K562 (cell line): Measurements from ENCODE around the gene NEDD4L. TPM values are rescaled to one million over a fixed set of nuclear protein-coding genes. Genes with fewer than 3 reads are reported as not detected.

Source experiments
- BCLAF1 ChIP-seq, 2 experiments: fragments of 450-650 bp in 1 of 2; IDR thresholded peaks; 2 replicates each; pipeline ENCODE4 v1.6.1; 2011 to 2017; ENCODE audit warnings: low read depth in 2 of 2, antibody characterized with exemption in 1 of 2, borderline replicate concordance in 1 of 2, low read length in 1 of 2, mild to moderate bottlenecking in 1 of 2, mixed read lengths in 1 of 2; ENCODE audit not compliant: control insufficient read depth in 1 of 2
- CHD2 ChIP-seq: IDR thresholded peaks from 2 replicates; pipeline ENCODE4 v1.6.1; 2011; ENCODE audit warnings: low read depth, low read length
- HCFC1 ChIP-seq: IDR thresholded peaks from 2 replicates; pipeline ENCODE4 v1.6.1; 2012; ENCODE audit warnings: low read depth, low read length, improper control_type of control experiment
- HDAC8 ChIP-seq: fragments of 450-650 bp; IDR thresholded peaks from 2 replicates; pipeline ENCODE4 v1.6.1; 2016; ENCODE audit warnings: mild to moderate bottlenecking, missing genetic modification characterization, moderate library complexity, missing compliant biosample characterization
- SMARCA4 ChIP-seq: fragments of 450-650 bp; IDR thresholded peaks from 2 replicates; pipeline ENCODE4 v1.6.1; 2016
- TAF1 ChIP-seq: IDR thresholded peaks from 2 replicates; pipeline ENCODE4 v1.6.1; 2011; ENCODE audit warnings: mild to moderate bottlenecking, low read length, moderate library complexity; ENCODE audit not compliant: insufficient read depth, control insufficient read depth, severe bottlenecking; ENCODE audit errors: extremely low read depth
- U2AF2 ChIP-seq: fragments of 200-400 bp; formaldehyde crosslinking; optimal IDR thresholded peaks from 2 replicates; pipeline ENCODE3; 2017; ENCODE audit warnings: low read depth, mild to moderate bottlenecking, low read length
- WHSC1 ChIP-seq: IDR thresholded peaks from one replicate; pipeline ENCODE4 v1.6.1; 2012; ENCODE audit warnings: low read length, control low read depth, inconsistent platforms
- ZBTB8A ChIP-seq: fragments of 450-650 bp; IDR thresholded peaks from 2 replicates; pipeline ENCODE4 v1.6.1; 2018; ENCODE audit warnings: mild to moderate bottlenecking, moderate library complexity; ENCODE audit not compliant: partially characterized antibody
- polyA plus RNA-seq, 8 experiments: library from polyadenylated mRNA; depleted of rRNA in 4 of 8; stranded (reverse) in 5 of 8; unstranded in 3 of 8; fragments of >200 nt; fragmentation: Nextera tagmentation in 2 of 8; fragmentation: Illumina TruSeq in 1 of 8; extraction: Ambion mirVana in 2 of 8; extraction: Trizol in 1 of 8; gene quantifications; 2 replicates each; pipeline versions ENCODE4 v1.2.1 to v1.2.3, GENCODE V29; 2011 to 2014; ENCODE audit warnings: inconsistent platforms in 1 of 8, missing spikeins in 1 of 8
- total RNA-seq, 7 experiments: library from RNA; depleted of rRNA in 6 of 7; stranded (reverse); fragments of >200 nt in 6 of 7; fragmentation: Illumina TruSeq in 2 of 7; extraction: Trizol in 2 of 7; gene quantifications; 2 replicates each; pipeline versions ENCODE4 v1.2.1 to v1.2.3, GENCODE V29; 2011 to 2021; ENCODE audit warnings: low replicate concordance in 1 of 7

Gene NEDD4L
- total and polyA plus RNA-seq, 9 of the 15 experiments (the other 6 are each of a cell fraction or from before 2014, with no cell fraction given), result 8.1 to 33.4 (median 19.9) TPM

- TF ChIP-seq BCLAF1 (IDR thresholded peaks at IDR 0.05; ENCODE audit: borderline replicate concordance in 1 of 2, control insufficient read depth in 1 of 2, low read depth in 2 of 2, low read length in 1 of 2), result no peak
- TF ChIP-seq HCFC1, result no peak
- no peak for TF ChIP-seq SMARCA4
- TF ChIP-seq CHD2, result no peak
- no peak for TF ChIP-seq TAF1
- no peak for TF ChIP-seq HDAC8 (tag)
- TF ChIP-seq ZBTB8A, result no peak
- TF ChIP-seq WHSC1, result no peak
- no peak for TF ChIP-seq U2AF2
These were observed 172.1 kb downstream of the NEDD4L start (continued) for GRCh38 chr18:58216071-58216481.
